HG02571 (cell line): ENCODE measurements around the gene PCF11.
A peak's percentile ranks its signal among the peaks of the same experiment; 100 is the strongest.

Experiments
- ATAC-seq: cut with Tn5 transposase; IDR thresholded peaks from one replicate; pipeline ENCODE4 v1.9.1; 2021; ENCODE audit warnings: mild to moderate bottlenecking, moderate library complexity; ENCODE audit not compliant: unreplicated experiment

Gene PCF11

GRCh38 chr11:83151274-83151977, 5.5 kb upstream of the PCF11 start:
- no peak for ATAC-seq

GRCh38 chr11:83152264-83152663, 4.7 kb upstream of the PCF11 start:
- ATAC-seq: no peak

GRCh38 chr11:83153764-83154163, 3.2 kb upstream of the PCF11 start:
- ATAC-seq: no peak

- ATAC-seq: peak; percentile 95
Measured at GRCh38 chr11:83156144-83156995, 561 bp upstream of the PCF11 start.

GRCh38 chr11:83157594-83158356, 844 bp downstream of the PCF11 start:
- no peak for ATAC-seq

GRCh38 chr11:83158357-83158786, 1.4 kb downstream of the PCF11 start:
- ATAC-seq: no peak

- no peak for ATAC-seq
Measured at GRCh38 chr11:83158965-83159901, 2.3 kb downstream of the PCF11 start.

GRCh38 chr11:83159902-83160865, 3.3 kb downstream of the PCF11 start:
- no peak for ATAC-seq

- no peak for ATAC-seq
Measured at GRCh38 chr11:83161610-83162199, 4.8 kb downstream of the PCF11 start.

- ATAC-seq: peak; percentile 58
Measured at GRCh38 chr11:83162377-83162776, 5.4 kb downstream of the PCF11 start.

GRCh38 chr11:83166193-83166866, 9.4 kb downstream of the PCF11 start:
- no peak for ATAC-seq

- no peak for ATAC-seq
Measured at GRCh38 chr11:83168756-83169155, 11.8 kb downstream of the PCF11 start.

- ATAC-seq: no peak
Measured at GRCh38 chr11:83170865-83171264, 13.9 kb downstream of the PCF11 start.

GRCh38 chr11:83172551-83172950, 15.6 kb downstream of the PCF11 start:
- ATAC-seq: no peak

- no peak for ATAC-seq
Measured at GRCh38 chr11:83174008-83174407, 17.1 kb downstream of the PCF11 start.

GRCh38 chr11:83175815-83176214, 18.9 kb downstream of the PCF11 start:
- no peak for ATAC-seq

- no peak for ATAC-seq
Measured at GRCh38 chr11:83181815-83182214, 24.9 kb downstream of the PCF11 start.

GRCh38 chr11:83185767-83186166, 28.8 kb downstream of the PCF11 start:
- ATAC-seq: no peak
